Neural cell (in vitro differentiated cells): ENCODE measurements around the gene LAMC2. TPM values are rescaled to one million over a fixed set of nuclear protein-coding genes. Genes with fewer than 3 reads are reported as not detected.

Source experiments
- H2AFZ ChIP-seq: fragments of 200-600, 300-800 bp; sonication (generic), shearing (Covaris generic); 2 replicates; pipeline ENCODE4 v1.6.0; 2014; ENCODE audit warnings: low read depth, mild to moderate bottlenecking, antibody characterized with exemption, low read length, moderate library complexity
- H3F3A ChIP-seq: fragments of 200-600 bp; shearing (Covaris generic); 2 replicates; pipeline ENCODE4 v1.6.1; 2016; ENCODE audit warnings: mild to moderate bottlenecking, moderate library complexity, mixed read lengths, antibody characterized with exemption, low read length; ENCODE audit not compliant: insufficient read depth, poor library complexity, severe bottlenecking
- H3K27ac ChIP-seq: fragments of 200-600, 300-800 bp; sonication (generic), shearing (Covaris generic); 2 replicates; pipeline ENCODE4 v1.5.1; 2014; ENCODE audit warnings: mild to moderate bottlenecking, low read length, moderate library complexity
- H3K27me3 ChIP-seq: fragments of 300-800, 200-600 bp; sonication (generic), shearing (Covaris generic); 2 replicates; pipeline ENCODE4 v1.6.0; 2014; ENCODE audit warnings: mild to moderate bottlenecking, low read depth, low read length, moderate library complexity; ENCODE audit not compliant: insufficient read depth
- H3K36me3 ChIP-seq: fragments of 300-800, 200-600 bp; sonication (generic), shearing (Covaris generic); 2 replicates; pipeline ENCODE4 v1.5.1; 2014; ENCODE audit warnings: mild to moderate bottlenecking, antibody characterized with exemption, low read length, moderate library complexity; ENCODE audit not compliant: insufficient read depth
- H3K4me2 ChIP-seq: fragments of 300-800, 200-600 bp; sonication (generic), shearing (Covaris generic); 2 replicates; pipeline ENCODE4 v1.6.0; 2014; ENCODE audit warnings: mild to moderate bottlenecking, low read length
- H3K4me3 ChIP-seq: fragments of 300-800, 200-600 bp; sonication (generic), shearing (Covaris generic); 2 replicates; pipeline ENCODE4 v1.5.1; 2014; ENCODE audit warnings: mild to moderate bottlenecking, low read length, moderate library complexity
- H3K79me2 ChIP-seq: fragments of 200-600 bp; shearing (Covaris generic); replicated peaks from 2 replicates; pipeline ENCODE4 v1.6.0; 2014; ENCODE audit warnings: mild to moderate bottlenecking, low read length, moderate library complexity; ENCODE audit not compliant: insufficient read depth
- H3K9ac ChIP-seq: fragments of 300-800, 200-600 bp; sonication (generic), shearing (Covaris generic); 2 replicates; pipeline ENCODE4 v1.6.1; 2016; ENCODE audit warnings: mild to moderate bottlenecking, low read length, mixed read lengths
- H3K9me2 ChIP-seq: fragments of 200-600 bp; shearing (Covaris generic); 2 replicates; pipeline ENCODE4 v1.6.1; 2016; ENCODE audit warnings: mild to moderate bottlenecking, low read length, mixed read lengths; ENCODE audit not compliant: insufficient read depth
- H3K9me3 ChIP-seq: fragments of 200-600, 300-800 bp; sonication (generic), shearing (Covaris generic); 2 replicates; pipeline ENCODE4 v1.6.1; 2016; ENCODE audit warnings: mild to moderate bottlenecking, mixed run types, low read length, moderate library complexity, mixed read lengths
- H4K20me1 ChIP-seq: fragments of 200-600 bp; shearing (Covaris generic); 2 replicates; pipeline ENCODE4 v1.6.1; 2016; ENCODE audit warnings: mild to moderate bottlenecking, mixed run types; ENCODE audit not compliant: insufficient read depth
- MXI1 ChIP-seq: fragments of 450-650 bp; conservative IDR thresholded peaks from 2 replicates; pipeline ENCODE4 v1.6.1; 2014; ENCODE audit warnings: antibody characterized with exemption, mild to moderate bottlenecking; ENCODE audit not compliant: poor library complexity, severe bottlenecking
- SMC3 ChIP-seq: fragments of 450-650 bp; conservative IDR thresholded peaks from 2 replicates; pipeline ENCODE4 v1.6.1; 2014; ENCODE audit warnings: antibody characterized with exemption, mild to moderate bottlenecking, moderate library complexity; ENCODE audit not compliant: poor library complexity
- polyA plus RNA-seq: library from polyadenylated mRNA; depleted of rRNA; stranded (reverse); fragments of >200 nt; gene quantifications from 2 replicates; pipeline ENCODE4 v1.2.3, GENCODE V29; 2014
- TF ChIP-seq, protein P1 (sequence below): fragments of 450-650 bp; IDR thresholded peaks from 2 replicates; pipeline ENCODE4 v1.5.1; 2014; ENCODE audit warnings: antibody characterized with exemption, mild to moderate bottlenecking, moderate library complexity; ENCODE audit not compliant: poor library complexity, severe bottlenecking
- TF ChIP-seq, protein P2 (sequence below): IDR thresholded peaks from 2 replicates; pipeline ENCODE4 v1.6.1; 2012; ENCODE audit warnings: borderline replicate concordance

LAMC2 gene
- polyA plus RNA-seq, 1 donor from 2014 or later, result 0.67 TPM

- Histone ChIP-seq H3K27ac (no peak overlapping the region), H4K20me1 (no peaks in the 10 kb centered on the region), H2AFZ (no peak overlapping the region), H3F3A (no peaks in the 10 kb centered on the region), H3K9me3 (no peaks in the 10 kb centered on the region), H3K4me2 (no peak overlapping the region), H3K27me3 (no peaks in the 10 kb centered on the region), H3K79me2 (no peaks in the 10 kb centered on the region), H3K36me3 (no peaks in the 10 kb centered on the region), H3K9me2 (no peaks in the 10 kb centered on the region), H3K9ac (no peak overlapping the region), H3K4me3 (no peak overlapping the region)
- TF ChIP-seq MXI1 (no peak), SMC3 (no peak)
- TF ChIP-seq, protein P1, sequence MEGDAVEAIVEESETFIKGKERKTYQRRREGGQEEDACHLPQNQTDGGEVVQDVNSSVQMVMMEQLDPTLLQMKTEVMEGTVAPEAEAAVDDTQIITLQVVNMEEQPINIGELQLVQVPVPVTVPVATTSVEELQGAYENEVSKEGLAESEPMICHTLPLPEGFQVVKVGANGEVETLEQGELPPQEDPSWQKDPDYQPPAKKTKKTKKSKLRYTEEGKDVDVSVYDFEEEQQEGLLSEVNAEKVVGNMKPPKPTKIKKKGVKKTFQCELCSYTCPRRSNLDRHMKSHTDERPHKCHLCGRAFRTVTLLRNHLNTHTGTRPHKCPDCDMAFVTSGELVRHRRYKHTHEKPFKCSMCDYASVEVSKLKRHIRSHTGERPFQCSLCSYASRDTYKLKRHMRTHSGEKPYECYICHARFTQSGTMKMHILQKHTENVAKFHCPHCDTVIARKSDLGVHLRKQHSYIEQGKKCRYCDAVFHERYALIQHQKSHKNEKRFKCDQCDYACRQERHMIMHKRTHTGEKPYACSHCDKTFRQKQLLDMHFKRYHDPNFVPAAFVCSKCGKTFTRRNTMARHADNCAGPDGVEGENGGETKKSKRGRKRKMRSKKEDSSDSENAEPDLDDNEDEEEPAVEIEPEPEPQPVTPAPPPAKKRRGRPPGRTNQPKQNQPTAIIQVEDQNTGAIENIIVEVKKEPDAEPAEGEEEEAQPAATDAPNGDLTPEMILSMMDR, result peak; percentile 34
Observed at GRCh38 chr1:183227422-183228346, 41.6 kb downstream of the LAMC2 start.

GRCh38 chr1:183228347-183229220 is 42.5 kb downstream of the LAMC2 start:
- Histone ChIP-seq H3K4me3 (no peak overlapping the region), H3K9me3 (no peaks in the 10 kb centered on the region), H3K36me3 (no peaks in the 10 kb centered on the region), H3K79me2 (no peaks in the 10 kb centered on the region), H2AFZ (no peak overlapping the region), H3K9me2 (no peaks in the 10 kb centered on the region), H3K9ac (no peak overlapping the region), H3K27ac (no peak overlapping the region), H3F3A (no peaks in the 10 kb centered on the region), H3K27me3 (no peaks in the 10 kb centered on the region), H4K20me1 (no peaks in the 10 kb centered on the region), H3K4me2 (no peak overlapping the region)
- TF ChIP-seq, protein P2, sequence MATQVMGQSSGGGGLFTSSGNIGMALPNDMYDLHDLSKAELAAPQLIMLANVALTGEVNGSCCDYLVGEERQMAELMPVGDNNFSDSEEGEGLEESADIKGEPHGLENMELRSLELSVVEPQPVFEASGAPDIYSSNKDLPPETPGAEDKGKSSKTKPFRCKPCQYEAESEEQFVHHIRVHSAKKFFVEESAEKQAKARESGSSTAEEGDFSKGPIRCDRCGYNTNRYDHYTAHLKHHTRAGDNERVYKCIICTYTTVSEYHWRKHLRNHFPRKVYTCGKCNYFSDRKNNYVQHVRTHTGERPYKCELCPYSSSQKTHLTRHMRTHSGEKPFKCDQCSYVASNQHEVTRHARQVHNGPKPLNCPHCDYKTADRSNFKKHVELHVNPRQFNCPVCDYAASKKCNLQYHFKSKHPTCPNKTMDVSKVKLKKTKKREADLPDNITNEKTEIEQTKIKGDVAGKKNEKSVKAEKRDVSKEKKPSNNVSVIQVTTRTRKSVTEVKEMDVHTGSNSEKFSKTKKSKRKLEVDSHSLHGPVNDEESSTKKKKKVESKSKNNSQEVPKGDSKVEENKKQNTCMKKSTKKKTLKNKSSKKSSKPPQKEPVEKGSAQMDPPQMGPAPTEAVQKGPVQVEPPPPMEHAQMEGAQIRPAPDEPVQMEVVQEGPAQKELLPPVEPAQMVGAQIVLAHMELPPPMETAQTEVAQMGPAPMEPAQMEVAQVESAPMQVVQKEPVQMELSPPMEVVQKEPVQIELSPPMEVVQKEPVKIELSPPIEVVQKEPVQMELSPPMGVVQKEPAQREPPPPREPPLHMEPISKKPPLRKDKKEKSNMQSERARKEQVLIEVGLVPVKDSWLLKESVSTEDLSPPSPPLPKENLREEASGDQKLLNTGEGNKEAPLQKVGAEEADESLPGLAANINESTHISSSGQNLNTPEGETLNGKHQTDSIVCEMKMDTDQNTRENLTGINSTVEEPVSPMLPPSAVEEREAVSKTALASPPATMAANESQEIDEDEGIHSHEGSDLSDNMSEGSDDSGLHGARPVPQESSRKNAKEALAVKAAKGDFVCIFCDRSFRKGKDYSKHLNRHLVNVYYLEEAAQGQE, result no peak
- TF ChIP-seq, protein P1, result peak; percentile 1
